Muscle of arm (tissue), 14 donors: ENCODE measurements around the gene GCFC2. TPM values are rescaled to one million over a fixed set of nuclear protein-coding genes. Genes with fewer than 3 reads are reported as not detected.
A peak's percentile ranks its signal among the peaks of the same experiment; 100 is the strongest.
"Not testable (repeated sequence)": the region's sequence is repeated elsewhere in the genome, so short reads cannot be mapped to it uniquely, and the experiment has no call there.

Source experiments
- DNase-seq: peaks from one replicate; pipeline ENCODE4 v3.0.0-alpha.2; 2013
- long read RNA-seq, 11 donors: transcript quantifications; one replicate each; lab custom pipeline, GENCODE V29; 2026
- polyA plus RNA-seq, 12 donors: library from polyadenylated mRNA; unstranded; fragments of 120-200 nt; gene quantifications; one replicate each; pipeline ENCODE4 v1.2.1, GENCODE V29; 2013; ENCODE audit not compliant: insufficient read length in 12 of 12

GCFC2 gene
- polyA plus RNA-seq: 10 to 100 TPM in 11 of 12 donors, not detected in 1; 18.9 to 39.1 (median 29.5) TPM
- long read RNA-seq, donor 1, partial matches to known transcripts: 0 of 3 reads
- long read RNA-seq, donor 1, other reads (novel, unspliced or antisense): 0 of 3 reads
- long read RNA-seq, donor 2, partial matches to known transcripts: 0 of 4 reads
- long read RNA-seq, donor 2, other reads (novel, unspliced or antisense): 0 of 4 reads
- long read RNA-seq, donor 3, partial matches to known transcripts: 0 of 1 reads
- long read RNA-seq, donor 3, other reads (novel, unspliced or antisense): 0 of 1 reads
- long read RNA-seq, donor 4, partial matches to known transcripts: 0 of 1 reads
- long read RNA-seq, donor 4, other reads (novel, unspliced or antisense): 0 of 1 reads
- long read RNA-seq, donor 5, full-length matches to known transcripts: 7 of 7 reads
- long read RNA-seq, donor 5, partial matches to known transcripts: 0 of 7 reads
- long read RNA-seq, donor 5, other reads (novel, unspliced or antisense): 0 of 7 reads
- long read RNA-seq, donor 6, partial matches to known transcripts: 0 of 1 reads
- long read RNA-seq, donor 6, other reads (novel, unspliced or antisense): 0 of 1 reads
- long read RNA-seq, donor 7, full-length matches to known transcripts: 1 of 1 reads
- long read RNA-seq, donor 7, partial matches to known transcripts: 0 of 1 reads
- long read RNA-seq, donor 7, other reads (novel, unspliced or antisense): 0 of 1 reads
- long read RNA-seq, donor 8, full-length matches to known transcripts: 4 of 64 reads
- long read RNA-seq, donor 8, partial matches to known transcripts: 25 of 64 reads
- long read RNA-seq, donor 8, other reads (novel, unspliced or antisense): 35 of 64 reads
- long read RNA-seq, donor 9, partial matches to known transcripts: 0 of 3 reads
- long read RNA-seq, donor 9, other reads (novel, unspliced or antisense): 0 of 3 reads
- long read RNA-seq, donor 10, full-length matches to known transcripts: 3 of 46 reads
- long read RNA-seq, donor 10, partial matches to known transcripts: 19 of 46 reads
- long read RNA-seq, donor 10, other reads (novel, unspliced or antisense): 24 of 46 reads
- long read RNA-seq, donor 11, partial matches to known transcripts: 0 of 4 reads
- long read RNA-seq, donor 11, other reads (novel, unspliced or antisense): 0 of 4 reads

- DNase-seq: peak; percentile 89
Measured at GRCh38 chr2:75710577-75711253, at the start of gene GCFC2. TSS of gene GCFC2 (minus strand) at chr2:75710915. CDS start at chr2:75710855, 60 bp downstream.

- DNase-seq: no peak
Measured at GRCh38 chr2:75752828-75753227, 42.1 kb upstream of the GCFC2 start.

- no peak for DNase-seq
Measured at GRCh38 chr2:75751824-75752468, 41.2 kb upstream of the GCFC2 start.

GRCh38 chr2:75751360-75751759 lies 40.6 kb upstream of the GCFC2 start:
- no peak for DNase-seq

GRCh38 chr2:75737961-75738360 lies 27.2 kb upstream of the GCFC2 start:
- no peak for DNase-seq

- peak; percentile 22 for DNase-seq
Measured at GRCh38 chr2:75736276-75736675, 25.6 kb upstream of the GCFC2 start.

- no peak for DNase-seq
Measured at GRCh38 chr2:75729861-75730260, 19.1 kb upstream of the GCFC2 start.

- no peak for DNase-seq
Measured at GRCh38 chr2:75728614-75729419, 18.1 kb upstream of the GCFC2 start.

GRCh38 chr2:75722687-75723086 lies 12.0 kb upstream of the GCFC2 start:
- DNase-seq: no peak

- DNase-seq: no peak
Measured at GRCh38 chr2:75720525-75720924, 9.8 kb upstream of the GCFC2 start.

GRCh38 chr2:75719616-75720015 lies 8.9 kb upstream of the GCFC2 start:
- no peak for DNase-seq

- no peak for DNase-seq
Measured at GRCh38 chr2:75716406-75716805, 5.7 kb upstream of the GCFC2 start.

- not testable (repeated sequence) for DNase-seq
Measured at GRCh38 chr2:75711590-75711989, 875 bp upstream of the GCFC2 start.

- no peak for DNase-seq
Measured at GRCh38 chr2:75710220-75710576, 517 bp downstream of the GCFC2 start.

GRCh38 chr2:75709297-75709696 lies 1.4 kb downstream of the GCFC2 start:
- DNase-seq: no peak

GRCh38 chr2:75707901-75708300 lies 2.8 kb downstream of the GCFC2 start:
- DNase-seq: no peak

GRCh38 chr2:75705921-75706320 lies 4.8 kb downstream of the GCFC2 start:
- no peak for DNase-seq

- no peak for DNase-seq
Measured at GRCh38 chr2:75703589-75704287, 7.0 kb downstream of the GCFC2 start.

- no peak for DNase-seq
Measured at GRCh38 chr2:75702593-75702992, 8.1 kb downstream of the GCFC2 start.

- DNase-seq: no peak
Measured at GRCh38 chr2:75698918-75699317, 11.8 kb downstream of the GCFC2 start.
